Endothelial cell of umbilical vein (primary cell): ENCODE results near the gene MSH5. TPM values are rescaled to one million over a fixed set of nuclear protein-coding genes. Genes with fewer than 3 reads are reported as not detected.

ENCODE experiments used
- BruUV-seq: library from RNA; stranded (reverse); fragments of 400-500 nt; replicated peaks from 2 replicates; lab custom pipeline; 2021; lab: Mats Ljungman, UMichigan
- CTCF ChIA-PET: fragments of 300-600, 350-600 bp; sonication (Branson Sonifier 250); formaldehyde crosslinking; loops from one replicate; lab custom pipeline; 2021; ENCODE audit warnings: antibody characterized with exemption, inconsistent platforms; lab: Charles Lee
- POLR2A ChIA-PET: fragments of 300-600, 350-600 bp; sonication (Branson Sonifier 250); formaldehyde crosslinking; loops from one replicate; lab custom pipeline; 2021; ENCODE audit warnings: antibody characterized with exemption, inconsistent platforms; lab: Charles Lee
- DNase-seq: peaks from one replicate; pipeline ENCODE4 v3.0.0-alpha.2; 2011; ENCODE audit warnings: low read depth, low spot score
- FAIRE-seq: peaks from 2 replicates; lab custom pipeline; 2011; peaks lifted over from hg19 to GRCh38; lab: Jason Lieb, UNC
- H2AFZ ChIP-seq: 2 replicates; pipeline ENCODE4 v1.6.0; 2012; ENCODE audit warnings: low read depth, low read length, control low read depth, inconsistent platforms
- H3K27ac ChIP-seq: 2 replicates; pipeline ENCODE4 v1.5.1; 2011; ENCODE audit warnings: low read depth, mild to moderate bottlenecking, control low read depth, low read length, moderate library complexity; ENCODE audit not compliant: insufficient read depth
- H3K27me3 ChIP-seq, 2 experiments: 2 replicates each; pipeline versions ENCODE4 v1.6.0 to v1.6.1; 2011; ENCODE audit warnings: low read length in 2 of 2, mixed read lengths in 1 of 2; ENCODE audit not compliant: control insufficient read depth in 2 of 2, insufficient read depth in 2 of 2
- H3K36me3 ChIP-seq, 2 experiments: 2 replicates in 1 of 2; 3 replicates in 1 of 2; pipeline ENCODE4 v1.5.1; 2011; ENCODE audit warnings: low read length in 2 of 2, mild to moderate bottlenecking in 1 of 2, moderate library complexity in 1 of 2; ENCODE audit not compliant: control insufficient read depth in 2 of 2, insufficient read depth in 2 of 2; ENCODE audit errors: extremely low read depth in 1 of 2
- H3K4me1 ChIP-seq: 3 replicates; pipeline ENCODE4 v1.5.1; 2011; ENCODE audit warnings: mild to moderate bottlenecking, low read length; ENCODE audit not compliant: control insufficient read depth, insufficient read depth; ENCODE audit errors: extremely low read depth
- H3K4me2 ChIP-seq: 2 replicates; pipeline ENCODE4 v1.6.1; 2011; ENCODE audit warnings: low read length, control low read depth, mixed read lengths; ENCODE audit not compliant: insufficient read depth
- H3K4me3 ChIP-seq, 3 experiments: fragments of 200-600 bp in 1 of 3; sonication (generic), shearing (Covaris generic) in 1 of 3; replicated peaks in 1 of 3; 2 replicates each; pipeline ENCODE4 v1.5.1; 2011 to 2016; ENCODE audit warnings: control low read depth in 3 of 3, low read length in 3 of 3, mild to moderate bottlenecking in 2 of 3, inconsistent platforms in 1 of 3, low read depth in 1 of 3, moderate library complexity in 1 of 3; ENCODE audit not compliant: insufficient read depth in 1 of 3
- H3K79me2 ChIP-seq: 2 replicates; pipeline ENCODE4 v1.6.0; 2012; ENCODE audit warnings: low read length, inconsistent platforms; ENCODE audit not compliant: control insufficient read depth, insufficient read depth
- H3K9ac ChIP-seq: replicated peaks from 2 replicates; pipeline ENCODE3; 2011; ENCODE audit warnings: low read length, control low read depth; ENCODE audit not compliant: insufficient read depth; ENCODE audit errors: extremely low read depth
- H3K9me1 ChIP-seq: replicated peaks from 3 replicates; pipeline ENCODE4 v1.6.0; 2011; ENCODE audit warnings: mild to moderate bottlenecking, low read length; ENCODE audit not compliant: control insufficient read depth, insufficient read depth; ENCODE audit errors: extremely low read depth
- H3K9me3 ChIP-seq: replicated peaks from 2 replicates; pipeline ENCODE4 v1.5.1; 2012; ENCODE audit warnings: low read length, inconsistent platforms; ENCODE audit not compliant: control insufficient read depth, insufficient read depth
- H4K20me1 ChIP-seq: replicated peaks from 2 replicates; pipeline ENCODE3; 2011; ENCODE audit warnings: mild to moderate bottlenecking, low read length; ENCODE audit not compliant: control insufficient read depth, insufficient read depth; ENCODE audit errors: extremely low read depth
- EZH2 ChIP-seq: IDR thresholded peaks from 2 replicates; pipeline ENCODE4 v1.6.1; 2012; ENCODE audit warnings: borderline replicate concordance, low read depth, mild to moderate bottlenecking, moderate library complexity, low read length, inconsistent platforms; ENCODE audit not compliant: severe bottlenecking
- FOS ChIP-seq: IDR thresholded peaks from 2 replicates; pipeline ENCODE4 v1.6.1; 2011; ENCODE audit warnings: mild to moderate bottlenecking, low read length, moderate library complexity, borderline replicate concordance; ENCODE audit not compliant: insufficient read depth
- GATA2 ChIP-seq: IDR thresholded peaks from 2 replicates; pipeline ENCODE4 v1.7.0; 2011; ENCODE audit warnings: low read depth, mild to moderate bottlenecking, moderate library complexity, mixed read lengths, low read length; ENCODE audit not compliant: insufficient read length, insufficient read depth
- JUN ChIP-seq: IDR thresholded peaks from 2 replicates; pipeline ENCODE4 v1.6.1; 2011; ENCODE audit warnings: borderline replicate concordance, low read depth; ENCODE audit not compliant: insufficient read length, insufficient read depth
- MYC ChIP-seq: IDR thresholded peaks from one replicate; pipeline ENCODE4 v1.6.1; 2011; ENCODE audit warnings: mild to moderate bottlenecking, low read depth, low read length
- POLR2A ChIP-seq: IDR thresholded peaks from 2 replicates; pipeline ENCODE4 v1.6.1; 2012; ENCODE audit warnings: low read depth, mild to moderate bottlenecking, control low read depth, low read length
- POLR2AphosphoS5 ChIP-seq: IDR thresholded peaks from 2 replicates; pipeline ENCODE4 v1.6.1; 2012; ENCODE audit warnings: low read depth, mild to moderate bottlenecking, control low read depth, low read length, moderate library complexity; ENCODE audit not compliant: insufficient read depth
- dilution Hi-C: fragments of 300-500 bp; cut with MboI; formaldehyde crosslinking; loops from one replicate; pipeline ENCODE4 v1.15.0; 2019; ENCODE audit warnings: low sequenced_read_pairs; ENCODE audit not compliant: extremely low pct_ligation_motif_present
- intact Hi-C: fragments of 100-400 bp; cut with micrococcal nuclease; formaldehyde crosslinking; loops from one replicate; pipeline ENCODE4 v1.10.0; 2022
- polyA plus RNA-seq, 4 experiments: library from polyadenylated mRNA; depleted of rRNA in 3 of 4; stranded (reverse) in 3 of 4; unstranded in 1 of 4; fragments of >200 nt; gene quantifications; 2 replicates each; pipeline versions ENCODE4 v1.2.1 to v1.2.3, GENCODE V29; 2011 to 2012; ENCODE audit warnings: missing spikeins in 1 of 4
- total RNA-seq: library from RNA; stranded (reverse); gene quantifications from 2 replicates; pipeline ENCODE4 v1.2.3, GENCODE V29; 2021
- TF ChIP-seq, protein P1 (sequence below), 2 donors: IDR thresholded peaks; 1 replicate in 1 of 2; 2 replicates in 1 of 2; pipeline ENCODE4 v1.5.1; 2011; ENCODE audit warnings: low read length in 2 of 2, mild to moderate bottlenecking in 2 of 2, moderate library complexity in 2 of 2, control low read depth in 1 of 2, inconsistent platforms in 1 of 2, low read depth in 1 of 2; ENCODE audit not compliant: insufficient read depth in 1 of 2; ENCODE audit errors: extremely low read depth in 1 of 2
- TF ChIP-seq, protein P2 (sequence below): IDR thresholded peaks from 2 replicates; pipeline ENCODE4 v1.6.1; 2011; ENCODE audit not compliant: insufficient read depth, insufficient read length

Gene MSH5
- total and polyA plus RNA-seq, 2 donors (not counting 3 experiments of a cell fraction or from before 2014, with no cell fraction given), result 27.1 to 43.8 TPM

DNA sequence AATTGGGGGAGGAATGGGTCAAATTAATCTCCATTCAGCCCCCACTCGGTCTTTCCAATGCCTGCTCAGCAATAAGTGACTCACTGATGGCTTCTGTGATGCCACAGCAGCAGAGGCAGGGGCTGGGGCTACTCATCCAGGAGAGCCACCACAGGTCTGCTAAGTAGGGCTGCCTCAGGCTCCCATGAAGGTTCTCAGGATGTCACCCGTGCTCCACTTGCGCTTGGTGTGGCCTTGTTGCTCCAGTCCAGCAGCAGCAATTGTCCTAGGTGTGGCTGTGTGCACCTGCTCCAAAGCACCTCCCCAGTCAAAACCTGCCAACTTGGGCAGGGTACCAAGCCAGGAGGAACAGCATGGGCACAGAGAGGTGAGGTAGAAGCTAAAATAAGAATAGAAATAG, 17.6 kb upstream of the MSH5 start:
- H3K4me1 ChIP-seq, result peaks cover 13% of the 10 kb centered on the region
- no peaks in the 10 kb centered on the region for H3K79me2 ChIP-seq
- ChIA-PET POLR2A (interaction anchor here (1.0 kb wide), 1 partner anchor 105 kb away, joined by 3 read pairs; the partner anchor contains the start of gene HSPA1B), CTCF (interaction anchor here (1.5 kb wide), 1 partner anchor 8 kb away, joined by 4 read pairs; no protein-coding TSS in a partner anchor)
- H3K4me3 ChIP-seq, result no peak overlapping the region
- intact Hi-C loops, result no loop called here
- peaks cover 0 to 2% of the 10 kb centered on the region in 2 experiments for H3K27me3 ChIP-seq
- H2AFZ ChIP-seq, result no peak overlapping the region
- BruUV-seq, result no TSS peak
- no peaks in the 10 kb centered on the region for H3K9me1 ChIP-seq
- H3K4me2 ChIP-seq, result no peak overlapping the region
- dilution Hi-C loops, result no loop called here
- no peak for FAIRE-seq
- peaks cover 0 to 10% of the 10 kb centered on the region in 2 experiments for H3K36me3 ChIP-seq
- TF ChIP-seq, protein P1, sequence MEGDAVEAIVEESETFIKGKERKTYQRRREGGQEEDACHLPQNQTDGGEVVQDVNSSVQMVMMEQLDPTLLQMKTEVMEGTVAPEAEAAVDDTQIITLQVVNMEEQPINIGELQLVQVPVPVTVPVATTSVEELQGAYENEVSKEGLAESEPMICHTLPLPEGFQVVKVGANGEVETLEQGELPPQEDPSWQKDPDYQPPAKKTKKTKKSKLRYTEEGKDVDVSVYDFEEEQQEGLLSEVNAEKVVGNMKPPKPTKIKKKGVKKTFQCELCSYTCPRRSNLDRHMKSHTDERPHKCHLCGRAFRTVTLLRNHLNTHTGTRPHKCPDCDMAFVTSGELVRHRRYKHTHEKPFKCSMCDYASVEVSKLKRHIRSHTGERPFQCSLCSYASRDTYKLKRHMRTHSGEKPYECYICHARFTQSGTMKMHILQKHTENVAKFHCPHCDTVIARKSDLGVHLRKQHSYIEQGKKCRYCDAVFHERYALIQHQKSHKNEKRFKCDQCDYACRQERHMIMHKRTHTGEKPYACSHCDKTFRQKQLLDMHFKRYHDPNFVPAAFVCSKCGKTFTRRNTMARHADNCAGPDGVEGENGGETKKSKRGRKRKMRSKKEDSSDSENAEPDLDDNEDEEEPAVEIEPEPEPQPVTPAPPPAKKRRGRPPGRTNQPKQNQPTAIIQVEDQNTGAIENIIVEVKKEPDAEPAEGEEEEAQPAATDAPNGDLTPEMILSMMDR (IDR thresholded peaks at IDR 0.05; ENCODE audit: extremely low read depth in 1 of 2, insufficient read depth in 1 of 2, low read depth in 1 of 2, low read length in 2 of 2), result no peak
- no peak for TF ChIP-seq POLR2A
- no peak for TF ChIP-seq FOS
- no peak for TF ChIP-seq POLR2AphosphoS5
- TF ChIP-seq JUN, result no peak
- TF ChIP-seq GATA2, result no peak
- no peak for TF ChIP-seq MYC
- TF ChIP-seq, protein P2, sequence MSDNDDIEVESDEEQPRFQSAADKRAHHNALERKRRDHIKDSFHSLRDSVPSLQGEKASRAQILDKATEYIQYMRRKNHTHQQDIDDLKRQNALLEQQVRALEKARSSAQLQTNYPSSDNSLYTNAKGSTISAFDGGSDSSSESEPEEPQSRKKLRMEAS, result no peak
- TF ChIP-seq EZH2, result no peak
- no peaks in the 10 kb centered on the region for H4K20me1 ChIP-seq
- H3K27ac ChIP-seq, result no peak overlapping the region
- DNase-seq, result no peak
- no peaks in the 10 kb centered on the region for H3K9me3 ChIP-seq
- H3K9ac ChIP-seq, result no peak overlapping the region
